ENCODE results near the gene IL1RN. TPM values are rescaled to one million over a fixed set of nuclear protein-coding genes. Genes with fewer than 3 reads are reported as not detected.
"Not testable (repeated sequence)": the region's sequence is repeated elsewhere in the genome, so short reads cannot be mapped to it uniquely, and the experiment has no call there.

IL1RN gene
- total RNA-seq, result 1.6 TPM in 1 of 2 replicates, not detected in the other

- DNase-seq (ENCODE audit: low read depth), result no peak
Observed at GRCh38 chr2:113126845-113127645, at the start of gene IL1RN. TSS of gene IL1RN (plus strand) at chr2:113127598. CDS start at chr2:113127625, 27 bp downstream.

GRCh38 chr2:113077921-113078320 is 49.5 kb upstream of the IL1RN start:
- peak; percentile 62 for DNase-seq (ENCODE audit: low read depth)

GRCh38 chr2:113078350-113078839 is 49.0 kb upstream of the IL1RN start:
- DNase-seq (ENCODE audit: low read depth), result peak; percentile 91

GRCh38 chr2:113079131-113079530 is 48.3 kb upstream of the IL1RN start:
- peak; percentile 59 for DNase-seq (ENCODE audit: low read depth)

GRCh38 chr2:113080134-113080533 is 47.3 kb upstream of the IL1RN start:
- DNase-seq (ENCODE audit: low read depth), result no peak

- DNase-seq (ENCODE audit: low read depth), result no peak
Observed at GRCh38 chr2:113081488-113082210, 45.7 kb upstream of the IL1RN start.

GRCh38 chr2:113083296-113083695 is 44.1 kb upstream of the IL1RN start:
- DNase-seq (ENCODE audit: low read depth), result no peak

- no peak for DNase-seq (ENCODE audit: low read depth)
Observed at GRCh38 chr2:113084249-113085000, 43.0 kb upstream of the IL1RN start.

- no peak for DNase-seq (ENCODE audit: low read depth)
Observed at GRCh38 chr2:113085542-113085941, 41.9 kb upstream of the IL1RN start.

GRCh38 chr2:113088213-113088992 is 39.0 kb upstream of the IL1RN start:
- DNase-seq (ENCODE audit: low read depth), result no peak

GRCh38 chr2:113089916-113090315 is 37.5 kb upstream of the IL1RN start:
- no peak for DNase-seq (ENCODE audit: low read depth)

- no peak for DNase-seq (ENCODE audit: low read depth)
Observed at GRCh38 chr2:113091231-113091896, 36.0 kb upstream of the IL1RN start.

GRCh38 chr2:113092864-113093612 is 34.4 kb upstream of the IL1RN start:
- no peak for DNase-seq (ENCODE audit: low read depth)

GRCh38 chr2:113093613-113093977 is 33.8 kb upstream of the IL1RN start:
- DNase-seq (ENCODE audit: low read depth), result no peak

- DNase-seq (ENCODE audit: low read depth), result not testable (repeated sequence)
Observed at GRCh38 chr2:113096306-113096705, 31.1 kb upstream of the IL1RN start.

GRCh38 chr2:113096842-113097618 is 30.4 kb upstream of the IL1RN start:
- DNase-seq (ENCODE audit: low read depth), result not testable (repeated sequence)

- DNase-seq (ENCODE audit: low read depth), result no peak
Observed at GRCh38 chr2:113098041-113098440, 29.4 kb upstream of the IL1RN start.

GRCh38 chr2:113098532-113098931 is 28.9 kb upstream of the IL1RN start:
- no peak for DNase-seq (ENCODE audit: low read depth)

GRCh38 chr2:113102133-113102532 is 25.3 kb upstream of the IL1RN start:
- DNase-seq (ENCODE audit: low read depth), result no peak
